Erythroblast (primary cell): Measurements from ENCODE around the gene TCF3.

Experiments used
- GATA1 ChIP-seq: IDR thresholded peaks from 2 replicates; pipeline ENCODE4 v1.6.1; 2011; ENCODE audit warnings: low read depth, mild to moderate bottlenecking, control low read depth, low read length, moderate library complexity
- POLR2A ChIP-seq: IDR thresholded peaks from 2 replicates; pipeline ENCODE4 v1.6.1; 2011; ENCODE audit warnings: mild to moderate bottlenecking, low read length

DNA sequence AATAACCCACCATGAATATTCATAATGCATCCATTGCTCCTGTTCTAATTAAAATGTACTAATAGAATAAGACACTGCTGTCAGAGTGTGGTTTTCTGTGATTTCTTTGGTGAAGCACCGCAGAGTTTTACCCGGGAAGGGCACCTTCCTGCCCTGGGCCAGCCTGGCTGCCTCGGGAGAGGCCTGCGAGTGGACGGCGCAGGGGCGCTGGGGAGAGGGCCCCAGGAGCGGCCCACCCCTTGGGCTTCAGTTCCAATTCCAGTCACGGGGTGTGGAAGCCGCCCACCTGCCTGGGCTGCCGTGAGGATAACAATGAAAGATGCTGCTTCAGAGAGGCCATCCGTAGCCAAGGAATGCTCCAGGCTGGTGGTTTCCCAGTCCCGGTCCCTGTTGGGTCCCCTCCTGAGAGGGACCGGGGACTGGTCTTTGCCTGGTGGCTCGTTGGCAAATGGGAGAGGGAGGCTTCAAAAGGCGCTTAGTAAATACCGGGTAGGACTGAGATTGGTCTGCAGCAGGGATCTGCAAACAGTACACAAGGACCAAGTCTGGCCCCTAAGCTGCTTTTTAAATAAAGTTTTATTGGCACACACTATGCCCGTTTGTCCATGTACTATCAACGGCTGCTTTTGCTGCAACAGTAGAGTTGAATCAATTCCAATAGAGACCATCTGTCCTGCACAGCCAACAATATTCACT lies 18.0 kb downstream of the TCF3 start:
- TF ChIP-seq POLR2A (no peak), GATA1 (no peak)
